Right lobe of liver (tissue), 6 donors: ENCODE data around the gene MPLKIP. TPM values are rescaled to one million over a fixed set of nuclear protein-coding genes. Genes with fewer than 3 reads are reported as not detected.

Experiments used
- ATAC-seq, 4 donors: fragments of 200-7000 bp; cut with Tn5 transposase; one replicate each; pipeline ENCODE4 v1.9.1; 2020; ENCODE audit warnings: mild to moderate bottlenecking in 4 of 4, moderate library complexity in 4 of 4
- DNase-seq, 3 donors: peaks; one replicate each; pipeline ENCODE4 v3.0.0-alpha.2; 2020
- H3K27ac ChIP-seq, 3 donors: fragments of 200-600 bp; one replicate each; pipeline ENCODE4 v1.8.0; 2022
- H3K27me3 ChIP-seq, 2 donors: fragments of 200-600 bp; one replicate each; pipeline ENCODE4 v1.8.0; 2022
- H3K36me3 ChIP-seq, 4 donors: fragments of 200-600 bp; sonication (generic) in 1 of 4; one replicate each; pipeline versions ENCODE4 v1.5.1 to v1.8.0; 2017 to 2022; ENCODE audit warnings: control low read depth in 1 of 4
- H3K4me1 ChIP-seq, 4 donors: fragments of 200-600 bp; sonication (generic) in 1 of 4; one replicate each; pipeline versions ENCODE4 v1.5.1 to v1.8.0; 2017 to 2022; ENCODE audit warnings: control low read depth in 1 of 4
- H3K4me3 ChIP-seq, 3 donors: fragments of 200-600 bp; one replicate each; pipeline ENCODE4 v1.8.0; 2022
- H3K9me3 ChIP-seq, 4 donors: fragments of 200-600 bp; sonication (generic) in 1 of 4; one replicate each; pipeline versions ENCODE4 v1.5.1 to v1.8.0; 2017 to 2022; ENCODE audit warnings: control low read depth in 1 of 4
- POLR2A ChIP-seq: fragments of 450-650 bp; IDR thresholded peaks from one replicate; pipeline ENCODE4 v1.6.1; 2017; ENCODE audit warnings: antibody characterized with exemption, mild to moderate bottlenecking
- WGBS: methylation state at CpG from one replicate; pipeline ENCODE4 v1.1.6; 2018; ENCODE audit warnings: low coverage, low lambda C conversion rate; ENCODE audit not compliant: insufficient coverage; ENCODE audit errors: missing lambda C conversion rate; 5-methylcytosine and 5-hydroxymethylcytosine counted together
- intact Hi-C, 2 donors: fragments of 100-400 bp; cut with DNase I; formaldehyde crosslinking; loops; one replicate each; pipeline versions ENCODE4 v1.11.2 to v1.14.1; 2022
- total RNA-seq, 6 experiments: library from RNA; depleted of rRNA in 2 of 6; stranded (reverse); fragments of >200 nt in 2 of 6; fragmentation: NEBNext Ultra II Directional in 3 of 6; extraction: Animal tissue kit (Norgen Biotek cat#: 25700) in 3 of 6; gene quantifications; one replicate each; pipeline versions ENCODE4 v1.1.0 to v1.2.4, GENCODE V29; 2016 to 2023
- TF ChIP-seq, protein P1 (sequence below), 4 donors: fragments of 200-600 bp in 3 of 4; fragments of 450-650 bp in 1 of 4; IDR thresholded peaks; one replicate each; pipeline versions ENCODE4 v1.5.1 to v1.8.0; 2016 to 2022; ENCODE audit warnings: antibody characterized with exemption in 4 of 4, mild to moderate bottlenecking in 2 of 4
- donor health status: DM: no; HTN: yes; CAD: no.
- donor health status: DM: no; HTN: no; CAD: no.
- donor health status: DM: no; HTN: no; CAD: no.
- donor health status: DM: no; HTN: yes; CAD: no.
- donor health status: DM: no; HTN: yes; CAD: no.

MPLKIP gene
- total RNA-seq, 6 experiments from 2014 or later, result 18.4 to 59.9 (median 38.9) TPM

DNA sequence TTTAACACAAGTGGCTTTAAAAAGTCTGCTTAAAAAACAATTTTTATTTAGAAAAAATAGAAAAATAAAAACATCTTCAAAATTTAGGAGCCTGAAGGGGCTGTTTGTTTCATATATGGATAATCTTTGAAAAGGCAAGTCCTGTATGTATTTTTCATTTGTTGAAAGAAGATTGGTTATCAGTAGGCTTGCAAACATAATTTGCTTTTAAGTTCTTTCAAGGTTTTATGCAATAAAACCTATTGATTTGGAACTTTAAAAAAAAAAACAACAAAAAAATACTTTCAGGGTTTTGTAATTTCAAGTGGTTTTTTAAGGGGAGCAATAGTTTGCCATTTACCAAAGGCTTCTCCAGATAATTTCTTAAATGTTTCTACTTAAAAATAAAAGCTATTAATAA is 35.6 kb downstream of the MPLKIP start:
- H3K9me3 ChIP-seq, result no peaks in the 10 kb centered on the region
- peak overlapping the region in 2 of 3 donors; percentile 82 to 90 for H3K27ac ChIP-seq
- no peaks in the 10 kb centered on the region for H3K27me3 ChIP-seq
- ATAC-seq (no peak), DNase-seq (no peak)
- intact Hi-C loops, result no loop called here
- peaks cover 0 to 6% (median 3%) of the 10 kb centered on the region in 4 donors for H3K36me3 ChIP-seq
- peaks cover 0 to 60% (median 18%) of the 10 kb centered on the region in 4 donors for H3K4me1 ChIP-seq
- TF ChIP-seq POLR2A, result no peak
- TF ChIP-seq, protein P1, sequence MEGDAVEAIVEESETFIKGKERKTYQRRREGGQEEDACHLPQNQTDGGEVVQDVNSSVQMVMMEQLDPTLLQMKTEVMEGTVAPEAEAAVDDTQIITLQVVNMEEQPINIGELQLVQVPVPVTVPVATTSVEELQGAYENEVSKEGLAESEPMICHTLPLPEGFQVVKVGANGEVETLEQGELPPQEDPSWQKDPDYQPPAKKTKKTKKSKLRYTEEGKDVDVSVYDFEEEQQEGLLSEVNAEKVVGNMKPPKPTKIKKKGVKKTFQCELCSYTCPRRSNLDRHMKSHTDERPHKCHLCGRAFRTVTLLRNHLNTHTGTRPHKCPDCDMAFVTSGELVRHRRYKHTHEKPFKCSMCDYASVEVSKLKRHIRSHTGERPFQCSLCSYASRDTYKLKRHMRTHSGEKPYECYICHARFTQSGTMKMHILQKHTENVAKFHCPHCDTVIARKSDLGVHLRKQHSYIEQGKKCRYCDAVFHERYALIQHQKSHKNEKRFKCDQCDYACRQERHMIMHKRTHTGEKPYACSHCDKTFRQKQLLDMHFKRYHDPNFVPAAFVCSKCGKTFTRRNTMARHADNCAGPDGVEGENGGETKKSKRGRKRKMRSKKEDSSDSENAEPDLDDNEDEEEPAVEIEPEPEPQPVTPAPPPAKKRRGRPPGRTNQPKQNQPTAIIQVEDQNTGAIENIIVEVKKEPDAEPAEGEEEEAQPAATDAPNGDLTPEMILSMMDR (IDR thresholded peaks at IDR 0.05), result no peak
- H3K4me3 ChIP-seq, result no peak overlapping the region

DNA sequence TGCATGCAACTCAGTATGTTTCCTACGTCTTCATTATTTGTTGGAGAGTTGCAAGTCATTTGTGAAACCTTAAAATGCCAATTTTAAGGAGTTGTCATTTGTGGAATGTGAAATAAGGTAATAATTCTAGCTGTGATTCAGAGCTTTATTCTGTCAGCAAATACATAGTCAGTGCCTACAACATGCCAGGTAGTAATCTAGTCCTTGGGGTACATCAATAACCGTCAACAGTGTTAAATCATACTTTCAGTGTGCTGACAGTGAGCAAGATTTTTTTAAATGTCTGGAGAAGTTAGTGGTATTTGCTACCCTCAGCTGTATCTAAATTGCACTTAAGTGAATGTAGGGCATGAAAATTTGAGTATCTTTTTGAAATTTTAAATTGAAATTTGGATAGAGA is 36.7 kb downstream of the MPLKIP start:
- DNase-seq (no peak), ATAC-seq (peak in 1 of 4 donors; percentile 22)
- H3K4me3 ChIP-seq, result no peak overlapping the region
- 36% methylated on average over 2 of the region's 2 CpGs for WGBS
- intact Hi-C loops, result no loop called here
- H3K27me3 ChIP-seq, result no peaks in the 10 kb centered on the region
- H3K9me3 ChIP-seq, result no peaks in the 10 kb centered on the region
- TF ChIP-seq, protein P1 (IDR thresholded peaks at IDR 0.05), result no peak
- no peak for TF ChIP-seq POLR2A
- H3K4me1 ChIP-seq, result peaks cover 0 to 71% (median 23%) of the 10 kb centered on the region in 4 donors
- H3K27ac ChIP-seq, result peak overlapping the region in 2 of 3 donors; percentile 82 to 90
- peaks cover 0 to 14% (median 3%) of the 10 kb centered on the region in 4 donors for H3K36me3 ChIP-seq

DNA sequence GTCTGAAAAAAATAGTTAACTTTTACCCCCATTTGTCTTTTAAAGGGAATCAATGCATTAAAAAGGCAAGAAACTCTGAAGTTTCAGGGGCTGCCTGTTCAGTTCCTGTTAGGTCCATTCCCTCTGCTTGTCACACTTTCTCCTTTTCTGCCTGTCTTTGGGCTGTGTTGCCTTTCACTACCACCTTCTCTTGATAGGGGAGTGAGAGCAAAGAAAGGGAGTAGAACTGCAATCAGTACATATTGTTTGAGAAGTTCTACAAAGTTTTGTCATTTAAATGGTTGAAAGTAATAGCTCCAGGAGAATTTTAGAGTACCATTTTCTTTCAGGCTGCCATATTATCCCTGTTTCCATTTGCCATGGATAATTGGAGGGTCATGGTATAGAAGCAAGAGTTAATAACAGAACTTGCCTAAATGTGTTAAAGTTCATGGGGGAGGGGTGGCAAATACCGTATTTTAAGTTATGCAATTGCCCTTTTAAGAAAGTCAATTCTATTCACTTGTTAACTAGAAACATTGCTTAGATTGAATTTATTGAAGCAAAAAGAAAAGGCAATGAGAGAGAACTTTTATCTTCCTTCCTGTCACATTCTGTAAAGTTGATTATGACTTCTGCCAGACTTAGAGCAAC is 38.6 kb downstream of the MPLKIP start:
- H3K27ac ChIP-seq, result peak overlapping the region; percentile 62 to 90 (median 82)
- ATAC-seq (peak; percentile 21 to 56 (median 49)), DNase-seq (no peak)
- H3K27me3 ChIP-seq, result no peaks in the 10 kb centered on the region
- WGBS, result 5% methylated on average over 1 of the region's 1 CpG
- intact Hi-C loops, result no loop called here
- H3K4me1 ChIP-seq, result peaks cover 0 to 74% (median 23%) of the 10 kb centered on the region in 4 donors
- peak overlapping the region in 2 of 3 donors; percentile 11 to 12 for H3K4me3 ChIP-seq
- peaks cover 0 to 17% (median 3%) of the 10 kb centered on the region in 4 donors for H3K36me3 ChIP-seq
- no peak for TF ChIP-seq POLR2A
- TF ChIP-seq, protein P1 (IDR thresholded peaks at IDR 0.05), result no peak
- no peaks in the 10 kb centered on the region for H3K9me3 ChIP-seq

DNA sequence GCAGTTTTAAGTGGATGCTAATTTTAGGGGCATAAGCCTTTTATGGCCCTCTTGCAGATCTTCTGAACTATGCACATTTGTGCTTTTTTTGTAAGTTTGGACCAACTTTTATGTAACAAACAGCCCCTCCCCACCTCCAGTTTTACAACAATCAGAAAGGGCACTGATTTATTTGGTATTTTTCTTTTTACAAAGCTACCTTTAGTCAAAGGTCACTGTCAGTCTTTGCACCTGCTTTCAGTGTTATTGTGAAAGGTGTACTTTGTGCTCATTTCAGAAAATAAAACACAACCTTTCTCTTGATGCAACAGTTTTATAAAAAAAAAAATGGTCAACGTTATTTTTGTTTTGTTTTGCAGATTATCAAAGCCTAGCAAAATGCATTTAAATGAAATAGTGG is 39.2 kb downstream of the MPLKIP start:
- intact Hi-C loops, result no loop called here
- peaks cover 0 to 17% (median 3%) of the 10 kb centered on the region in 4 donors for H3K36me3 ChIP-seq
- WGBS, result 16% methylated on average over 1 of the region's 1 CpG
- H3K9me3 ChIP-seq, result no peaks in the 10 kb centered on the region
- H3K4me3 ChIP-seq, result peak overlapping the region in 2 of 3 donors; percentile 11 to 12
- H3K4me1 ChIP-seq, result peaks cover 0 to 71% (median 23%) of the 10 kb centered on the region in 4 donors
- no peaks in the 10 kb centered on the region for H3K27me3 ChIP-seq
- TF ChIP-seq POLR2A, result no peak
- TF ChIP-seq, protein P1 (IDR thresholded peaks at IDR 0.05), result no peak
- peak in 1 of 3 donors; percentile 52 for DNase-seq
- peak overlapping the region; percentile 62 to 90 (median 82) for H3K27ac ChIP-seq
- ATAC-seq, result peak; percentile 58 to 86 (median 72)
